H9 (cell line): ENCODE data around the gene AIG1. TPM values are rescaled to one million over a fixed set of nuclear protein-coding genes. Genes with fewer than 3 reads are reported as not detected.

Experiments used
- DNase-seq: peaks from one replicate; pipeline ENCODE4 v3.0.0-alpha.2; 2017
- H2AFZ ChIP-seq: one replicate; pipeline ENCODE4 v1.6.1; 2013; ENCODE audit warnings: mild to moderate bottlenecking, low read length, control low read depth, moderate library complexity
- H2AK5ac ChIP-seq: 2 replicates; pipeline ENCODE4 v1.6.1; 2013; ENCODE audit warnings: low read length, control low read depth, mixed read lengths; ENCODE audit not compliant: insufficient read length
- H2BK120ac ChIP-seq: one replicate; pipeline ENCODE4 v1.6.1; 2013; ENCODE audit warnings: low read depth, mild to moderate bottlenecking, low read length, control low read depth, inconsistent platforms; ENCODE audit not compliant: poor library complexity, severe bottlenecking
- H2BK12ac ChIP-seq: 2 replicates; pipeline ENCODE4 v1.6.1; 2013; ENCODE audit warnings: low read length, control low read depth, mixed read lengths, low read depth; ENCODE audit not compliant: insufficient read length
- H2BK15ac ChIP-seq: 2 replicates; pipeline ENCODE4 v1.6.1; 2013; ENCODE audit warnings: low read depth, low read length, control low read depth
- H2BK20ac ChIP-seq: one replicate; pipeline ENCODE4 v1.6.1; 2013; ENCODE audit warnings: low read depth, mild to moderate bottlenecking, low read length, control low read depth, inconsistent platforms; ENCODE audit not compliant: poor library complexity, severe bottlenecking
- H2BK5ac ChIP-seq: 2 replicates; pipeline ENCODE4 v1.6.1; 2013; ENCODE audit warnings: low read length, control low read depth, mixed read lengths; ENCODE audit not compliant: insufficient read length
- H3K14ac ChIP-seq: 2 replicates; pipeline ENCODE4 v1.6.1; 2013; ENCODE audit warnings: low read length, control low read depth; ENCODE audit not compliant: insufficient read depth
- H3K18ac ChIP-seq: 2 replicates; pipeline ENCODE4 v1.6.1; 2013; ENCODE audit warnings: low read depth, mild to moderate bottlenecking, mixed read lengths, low read length, control low read depth; ENCODE audit not compliant: insufficient read length
- H3K23ac ChIP-seq: 2 replicates; pipeline ENCODE4 v1.6.1; 2013; ENCODE audit warnings: low read length, control low read depth, mixed read lengths, low read depth; ENCODE audit not compliant: insufficient read length
- H3K23me2 ChIP-seq: 2 replicates; pipeline ENCODE4 v1.6.1; 2013; ENCODE audit warnings: low read depth, mild to moderate bottlenecking, mixed read lengths, low read length, control low read depth; ENCODE audit not compliant: insufficient read length, poor library complexity, severe bottlenecking
- H3K27ac ChIP-seq: 2 replicates; pipeline ENCODE4 v1.5.1; 2013; ENCODE audit warnings: low read length, control low read depth, mixed read lengths, low read depth; ENCODE audit not compliant: insufficient read length
- H3K27me3 ChIP-seq: 2 replicates; pipeline ENCODE4 v1.6.1; 2013; ENCODE audit warnings: low read length, control low read depth, inconsistent platforms; ENCODE audit not compliant: insufficient read depth
- H3K4ac ChIP-seq: 2 replicates; pipeline ENCODE4 v1.6.1; 2013; ENCODE audit warnings: low read depth, mild to moderate bottlenecking, control low read depth, inconsistent platforms, low read length, moderate library complexity
- H3K4me1 ChIP-seq: 2 replicates; pipeline ENCODE4 v1.6.1; 2013; ENCODE audit warnings: low read length, control low read depth, inconsistent platforms; ENCODE audit not compliant: insufficient read depth
- H3K4me2 ChIP-seq: 2 replicates; pipeline ENCODE4 v1.6.1; 2013; ENCODE audit warnings: low read length, control low read depth, mixed read lengths; ENCODE audit not compliant: insufficient read length, insufficient read depth
- H3K56ac ChIP-seq: 2 replicates; pipeline ENCODE4 v1.6.1; 2013; ENCODE audit warnings: low read depth, mild to moderate bottlenecking, mixed read lengths, low read length, control low read depth; ENCODE audit not compliant: insufficient read length
- H3K79me1 ChIP-seq: 2 replicates; pipeline ENCODE4 v1.6.1; 2013; ENCODE audit warnings: low read depth, mild to moderate bottlenecking, moderate library complexity, low read length, control low read depth, inconsistent platforms; ENCODE audit not compliant: insufficient read depth, poor library complexity, severe bottlenecking
- H3K79me2 ChIP-seq: 2 replicates; pipeline ENCODE4 v1.6.1; 2013; ENCODE audit warnings: low read length, control low read depth, inconsistent platforms; ENCODE audit not compliant: insufficient read depth
- H3K9ac ChIP-seq: 2 replicates; pipeline ENCODE4 v1.6.1; 2013; ENCODE audit warnings: low read length, control low read depth, mixed read lengths; ENCODE audit not compliant: insufficient read length; ENCODE audit errors: extremely low read depth
- H3K9me3 ChIP-seq: one replicate; pipeline ENCODE4 v1.6.1; 2013; ENCODE audit warnings: low read depth, low read length, inconsistent platforms; ENCODE audit not compliant: control insufficient read depth
- H3T11ph ChIP-seq: one replicate; pipeline ENCODE4 v1.6.1; 2013; ENCODE audit warnings: mild to moderate bottlenecking, low read length, control low read depth, inconsistent platforms
- H4K20me1 ChIP-seq: one replicate; pipeline ENCODE4 v1.6.1; 2013; ENCODE audit not compliant: control insufficient read depth, insufficient read length, insufficient read depth
- H4K5ac ChIP-seq: 2 replicates; pipeline ENCODE4 v1.6.1; 2013; ENCODE audit warnings: low read depth, mild to moderate bottlenecking, mixed read lengths, low read length, control low read depth; ENCODE audit not compliant: insufficient read length
- H4K8ac ChIP-seq: replicated peaks from 2 replicates; pipeline ENCODE4 v1.6.1; 2013; ENCODE audit warnings: low read length, control low read depth, mixed read lengths, low read depth; ENCODE audit not compliant: insufficient read length
- H4K91ac ChIP-seq: 2 replicates; pipeline ENCODE4 v1.6.1; 2013; ENCODE audit warnings: low read depth, mild to moderate bottlenecking, moderate library complexity, mixed read lengths, low read length, control low read depth; ENCODE audit not compliant: insufficient read length
- H3K27ac Mint-ChIP-seq, 3 experiments: 2 replicates in 2 of 3; 3 replicates in 1 of 3; pipeline ENCODE4 v1.8.0; 2020 to 2021; ENCODE audit warnings: mixed read lengths in 3 of 3, mild to moderate bottlenecking in 1 of 3, moderate library complexity in 1 of 3
- H3K27me3 Mint-ChIP-seq: 2 replicates; pipeline ENCODE4 v1.8.0; 2021; ENCODE audit warnings: low read depth, mild to moderate bottlenecking, moderate library complexity, mixed read lengths
- H3K36me3 Mint-ChIP-seq, 3 experiments: 2 replicates in 2 of 3; 3 replicates in 1 of 3; pipeline ENCODE4 v1.8.0; 2020 to 2021; ENCODE audit warnings: low read depth in 3 of 3, mixed read lengths in 3 of 3; ENCODE audit not compliant: insufficient read depth in 1 of 3
- H3K4me1 Mint-ChIP-seq, 2 experiments: 2 replicates each; pipeline ENCODE4 v1.8.0; 2020; ENCODE audit warnings: mixed read lengths in 2 of 2
- H3K4me3 Mint-ChIP-seq, 2 experiments: 2 replicates in 1 of 2; 3 replicates in 1 of 2; pipeline ENCODE4 v1.8.0; 2020 to 2021; ENCODE audit warnings: mild to moderate bottlenecking in 2 of 2, mixed read lengths in 2 of 2, moderate library complexity in 1 of 2
- H3K9me3 Mint-ChIP-seq, 2 experiments: 2 replicates in 1 of 2; 3 replicates in 1 of 2; pipeline ENCODE4 v1.8.0; 2020; ENCODE audit warnings: mild to moderate bottlenecking in 2 of 2, mixed read lengths in 2 of 2, moderate library complexity in 1 of 2
- CTCF ChIP-seq: fragments of 200-600 bp; sonication (generic); conservative IDR thresholded peaks from 3 replicates; pipeline ENCODE4 v1.8.0; 2021; ENCODE audit warnings: antibody characterized with exemption, mild to moderate bottlenecking
- WGBS: extraction: QIAGEN DNeasy Blood & Tissue Kit; methylation state at CpG from one replicate; pipeline ENCODE4 v1.1.7; 2013; ENCODE audit warnings: missing lambda C conversion rate, low lambda C conversion rate, mixed read lengths; ENCODE audit not compliant: insufficient read length; ENCODE audit errors: extremely low coverage; 5-methylcytosine and 5-hydroxymethylcytosine counted together
- total RNA-seq: library from RNA; stranded (reverse); gene quantifications from 2 replicates; pipeline ENCODE4 v1.2.1, GENCODE V29; 2021

AIG1 gene
- total RNA-seq, 1 experiment from 2014 or later = 44.6 TPM

GRCh38 chr6:143160439-143161220 is 99.9 kb downstream of the AIG1 start:
- Histone ChIP-seq H2AK5ac (no peak overlapping the region), H3K4me2 (no peak overlapping the region), H2BK120ac (no peak overlapping the region)

More at GRCh38 chr6:143160439-143161220, 99.9 kb downstream of the AIG1 start:
- Histone ChIP-seq H2BK20ac (no peak overlapping the region), H2AFZ (no peak overlapping the region), H3K4me1 (peaks cover 3% of the 10 kb centered on the region; the same call in 1 of the 2 replicates), H3K23me2 (no peaks in the 10 kb centered on the region), H4K8ac (no peak overlapping the region), H3K9me3 (no peaks in the 10 kb centered on the region), H3K79me1 (no peaks in the 10 kb centered on the region), H2BK12ac (no peak overlapping the region), H4K91ac (no peak overlapping the region), H2BK15ac (no peak overlapping the region), H3K56ac (no peak overlapping the region), H2BK5ac (no peak overlapping the region), H3K18ac (no peak overlapping the region), H3K14ac (no peak overlapping the region), H3K23ac (no peak overlapping the region), H3K4ac (no peak overlapping the region), H3K27ac (no peak overlapping the region), H3K9ac (no peak overlapping the region), H4K5ac (no peak overlapping the region), H4K20me1 (no peaks in the 10 kb centered on the region), H3K27me3 (no peaks in the 10 kb centered on the region), H3K79me2 (no peaks in the 10 kb centered on the region; the same call in 1 of the 2 replicates), H3T11ph (no peak overlapping the region)
- Mint-ChIP-seq H3K36me3 (no peaks in the 10 kb centered on the region; a peak in 1 of 7 replicates), H3K4me1 (peaks cover 8 to 14% of the 10 kb centered on the region in 2 experiments), H3K4me3 (no peak overlapping the region), H3K9me3 (no peaks in the 10 kb centered on the region), H3K27me3 (no peaks in the 10 kb centered on the region), H3K27ac (no peak overlapping the region; a peak in 1 of 7 replicates)
- no CpG with 5 or more reads among the region's 1 CpG for WGBS
- no peak for DNase-seq
- no peak for TF ChIP-seq CTCF
